ENCODE results near the gene GPR4.
"Not testable (repeated sequence)": the region's sequence is repeated elsewhere in the genome, so short reads cannot be mapped to it uniquely, and the experiment has no call there.

The GPR4 gene

GRCh38 chr19:45623984-45624383 is 22.0 kb upstream of the GPR4 start:
- no peak overlapping the region for H3K27ac ChIP-seq (ENCODE audit: low read depth, low read length)
- no peaks in the 10 kb centered on the region for H3K27me3 ChIP-seq (ENCODE audit: control insufficient read depth in 5 of 5, insufficient read depth in 4 of 5, low read length in 5 of 5)
- no peaks in the 10 kb centered on the region for H3K4me1 ChIP-seq (ENCODE audit: control insufficient read depth in 5 of 5, insufficient read depth in 5 of 5, low read length in 5 of 5)
- H3K9me3 ChIP-seq (ENCODE audit: control insufficient read depth in 5 of 5, low read length in 5 of 5), result no peaks in the 10 kb centered on the region
- peaks cover 5 to 75% (median 36%) of the 10 kb centered on the region in 5 donors for H3K36me3 ChIP-seq (ENCODE audit: control insufficient read depth in 5 of 5, insufficient read depth in 5 of 5, low read length in 5 of 5)
- H3K9ac ChIP-seq (ENCODE audit: low read length in 5 of 5), result no peak overlapping the region
- H3K4me3 ChIP-seq (ENCODE audit: low read depth in 1 of 5, low read length in 5 of 5), result no peak overlapping the region

GRCh38 chr19:45621976-45622503 is 20.0 kb upstream of the GPR4 start:
- Histone ChIP-seq H3K4me1 (ENCODE audit: control insufficient read depth in 5 of 5, insufficient read depth in 5 of 5, low read length in 5 of 5) (no peaks in the 10 kb centered on the region), H3K27me3 (ENCODE audit: control insufficient read depth in 5 of 5, insufficient read depth in 4 of 5, low read length in 5 of 5) (no peaks in the 10 kb centered on the region), H3K36me3 (ENCODE audit: control insufficient read depth in 5 of 5, insufficient read depth in 5 of 5, low read length in 5 of 5) (peaks cover 5 to 69% (median 41%) of the 10 kb centered on the region in 5 donors), H3K4me3 (ENCODE audit: low read depth in 1 of 5, low read length in 5 of 5) (no peak overlapping the region), H3K27ac (ENCODE audit: low read depth, low read length) (no peak overlapping the region), H3K9me3 (ENCODE audit: control insufficient read depth in 5 of 5, low read length in 5 of 5) (no peaks in the 10 kb centered on the region), H3K9ac (ENCODE audit: low read length in 5 of 5) (no peak overlapping the region)

- Histone ChIP-seq H3K9me3 (ENCODE audit: control insufficient read depth in 5 of 5, low read length in 5 of 5) (no peaks in the 10 kb centered on the region), H3K4me3 (ENCODE audit: low read depth in 1 of 5, low read length in 5 of 5) (no peak overlapping the region), H3K9ac (ENCODE audit: low read length in 5 of 5) (no peak overlapping the region), H3K27ac (ENCODE audit: low read depth, low read length) (no peak overlapping the region), H3K27me3 (ENCODE audit: control insufficient read depth in 5 of 5, insufficient read depth in 4 of 5, low read length in 5 of 5) (no peaks in the 10 kb centered on the region), H3K4me1 (ENCODE audit: control insufficient read depth in 5 of 5, insufficient read depth in 5 of 5, low read length in 5 of 5) (peaks cover 0 to 1% (median 0%) of the 10 kb centered on the region in 5 donors), H3K36me3 (ENCODE audit: control insufficient read depth in 5 of 5, insufficient read depth in 5 of 5, low read length in 5 of 5) (peaks cover 5 to 70% (median 38%) of the 10 kb centered on the region in 5 donors)
These were observed 19.4 kb upstream of the GPR4 start for GRCh38 chr19:45621389-45621788.

GRCh38 chr19:45616704-45617017 is 14.6 kb upstream of the GPR4 start:
- no peak overlapping the region for H3K27ac ChIP-seq (ENCODE audit: low read depth, low read length)
- no peak overlapping the region for H3K9ac ChIP-seq (ENCODE audit: low read length in 5 of 5)
- H3K27me3 ChIP-seq (ENCODE audit: control insufficient read depth in 5 of 5, insufficient read depth in 4 of 5, low read length in 5 of 5), result no peaks in the 10 kb centered on the region
- no peaks in the 10 kb centered on the region for H3K9me3 ChIP-seq (ENCODE audit: control insufficient read depth in 5 of 5, low read length in 5 of 5)
- peaks cover 0 to 75% (median 50%) of the 10 kb centered on the region in 5 donors for H3K36me3 ChIP-seq (ENCODE audit: control insufficient read depth in 5 of 5, insufficient read depth in 5 of 5, low read length in 5 of 5)
- H3K4me3 ChIP-seq (ENCODE audit: low read depth in 1 of 5, low read length in 5 of 5), result no peak overlapping the region
- peaks cover 0 to 14% (median 0%) of the 10 kb centered on the region in 5 donors for H3K4me1 ChIP-seq (ENCODE audit: control insufficient read depth in 5 of 5, insufficient read depth in 5 of 5, low read length in 5 of 5)

GRCh38 chr19:45615795-45616703 is 14.0 kb upstream of the GPR4 start:
- Histone ChIP-seq H3K36me3 (ENCODE audit: control insufficient read depth in 5 of 5, insufficient read depth in 5 of 5, low read length in 5 of 5) (peaks cover 0 to 73% (median 47%) of the 10 kb centered on the region in 5 donors), H3K27me3 (ENCODE audit: control insufficient read depth in 5 of 5, insufficient read depth in 4 of 5, low read length in 5 of 5) (no peaks in the 10 kb centered on the region), H3K4me1 (ENCODE audit: control insufficient read depth in 5 of 5, insufficient read depth in 5 of 5, low read length in 5 of 5) (peaks cover 0 to 14% (median 0%) of the 10 kb centered on the region in 5 donors), H3K27ac (ENCODE audit: low read depth, low read length) (no peak overlapping the region), H3K9ac (ENCODE audit: low read length in 5 of 5) (peak overlapping the region in 1 of 5 donors; percentile 37), H3K4me3 (ENCODE audit: low read depth in 1 of 5, low read length in 5 of 5) (peak overlapping the region in 1 of 5 donors; percentile 13), H3K9me3 (ENCODE audit: control insufficient read depth in 5 of 5, low read length in 5 of 5) (no peaks in the 10 kb centered on the region)

- H3K27me3 ChIP-seq (ENCODE audit: control insufficient read depth in 5 of 5, insufficient read depth in 4 of 5, low read length in 5 of 5); H3K9ac ChIP-seq (ENCODE audit: low read length in 5 of 5); H3K27ac ChIP-seq (ENCODE audit: low read depth, low read length); H3K4me3 ChIP-seq (ENCODE audit: low read depth in 1 of 5, low read length in 5 of 5); H3K9me3 ChIP-seq (ENCODE audit: control insufficient read depth in 5 of 5, low read length in 5 of 5): not testable (repeated sequence)
- Histone ChIP-seq H3K4me1 (ENCODE audit: control insufficient read depth in 5 of 5, insufficient read depth in 5 of 5, low read length in 5 of 5) (peaks cover 0 to 14% (median 0%) of the 10 kb centered on the region in 5 donors), H3K36me3 (ENCODE audit: control insufficient read depth in 5 of 5, insufficient read depth in 5 of 5, low read length in 5 of 5) (peaks cover 0 to 63% (median 41%) of the 10 kb centered on the region in 5 donors)
These were observed 13.0 kb upstream of the GPR4 start for GRCh38 chr19:45615056-45615455.

- Histone ChIP-seq H3K36me3 (ENCODE audit: control insufficient read depth in 5 of 5, insufficient read depth in 5 of 5, low read length in 5 of 5) (peaks cover 0 to 60% (median 38%) of the 10 kb centered on the region in 5 donors), H3K9me3 (ENCODE audit: control insufficient read depth in 5 of 5, low read length in 5 of 5) (no peaks in the 10 kb centered on the region), H3K4me1 (ENCODE audit: control insufficient read depth in 5 of 5, insufficient read depth in 5 of 5, low read length in 5 of 5) (peaks cover 0 to 14% (median 0%) of the 10 kb centered on the region in 5 donors), H3K27me3 (ENCODE audit: control insufficient read depth in 5 of 5, insufficient read depth in 4 of 5, low read length in 5 of 5) (no peaks in the 10 kb centered on the region), H3K4me3 (ENCODE audit: low read depth in 1 of 5, low read length in 5 of 5) (no peak overlapping the region), H3K27ac (ENCODE audit: low read depth, low read length) (no peak overlapping the region), H3K9ac (ENCODE audit: low read length in 5 of 5) (no peak overlapping the region)
These were observed 12.1 kb upstream of the GPR4 start for GRCh38 chr19:45613926-45614725.

GRCh38 chr19:45608948-45609347 is 6.9 kb upstream of the GPR4 start:
- Histone ChIP-seq H3K9ac (ENCODE audit: low read length in 5 of 5) (no peak overlapping the region), H3K36me3 (ENCODE audit: control insufficient read depth in 5 of 5, insufficient read depth in 5 of 5, low read length in 5 of 5) (peaks cover 0 to 32% (median 22%) of the 10 kb centered on the region in 5 donors), H3K9me3 (ENCODE audit: control insufficient read depth in 5 of 5, low read length in 5 of 5) (no peaks in the 10 kb centered on the region), H3K27ac (ENCODE audit: low read depth, low read length) (no peak overlapping the region), H3K4me3 (ENCODE audit: low read depth in 1 of 5, low read length in 5 of 5) (no peak overlapping the region), H3K4me1 (ENCODE audit: control insufficient read depth in 5 of 5, insufficient read depth in 5 of 5, low read length in 5 of 5) (peaks cover 2 to 11% (median 9%) of the 10 kb centered on the region in 5 donors), H3K27me3 (ENCODE audit: control insufficient read depth in 5 of 5, insufficient read depth in 4 of 5, low read length in 5 of 5) (no peaks in the 10 kb centered on the region)

- no peak overlapping the region for H3K27ac ChIP-seq (ENCODE audit: low read depth, low read length)
- peaks cover 3 to 5% (median 3%) of the 10 kb centered on the region in 5 donors for H3K27me3 ChIP-seq (ENCODE audit: control insufficient read depth in 5 of 5, insufficient read depth in 4 of 5, low read length in 5 of 5)
- H3K4me1 ChIP-seq (ENCODE audit: control insufficient read depth in 5 of 5, insufficient read depth in 5 of 5, low read length in 5 of 5), result peaks cover 2 to 13% (median 9%) of the 10 kb centered on the region in 5 donors
- H3K4me3 ChIP-seq (ENCODE audit: low read depth in 1 of 5, low read length in 5 of 5), result peak overlapping the region; percentile 7 to 63 (median 53)
- no peaks in the 10 kb centered on the region for H3K9me3 ChIP-seq (ENCODE audit: control insufficient read depth in 5 of 5, low read length in 5 of 5)
- peak overlapping the region in 3 of 5 donors; percentile 4 to 73 (median 53) for H3K9ac ChIP-seq (ENCODE audit: low read length in 5 of 5)
- H3K36me3 ChIP-seq (ENCODE audit: control insufficient read depth in 5 of 5, insufficient read depth in 5 of 5, low read length in 5 of 5), result peaks cover 0 to 18% (median 9%) of the 10 kb centered on the region in 5 donors
These were observed 5.3 kb upstream of the GPR4 start for GRCh38 chr19:45607071-45608029.

Data from subcutaneous abdominal adipose tissue (tissue), 5 donors.